Glutamatergic neuron (in vitro differentiated cells): Measurements from ENCODE around the gene SAMD9L. TPM values are rescaled to one million over a fixed set of nuclear protein-coding genes. Genes with fewer than 3 reads are reported as not detected.

Source experiments
- DNase-seq: peaks from one replicate; pipeline ENCODE4 v3.0.0; 2022
- H3K27ac Mint-ChIP-seq: one replicate; pipeline ENCODE4 v1.8.0; 2020; ENCODE audit warnings: mild to moderate bottlenecking, mixed read lengths, inconsistent platforms; ENCODE audit not compliant: unreplicated experiment
- H3K27me3 Mint-ChIP-seq: one replicate; pipeline ENCODE4 v1.8.0; 2020; ENCODE audit warnings: mild to moderate bottlenecking, moderate library complexity, mixed read lengths, inconsistent platforms; ENCODE audit not compliant: unreplicated experiment
- H3K36me3 Mint-ChIP-seq: one replicate; pipeline ENCODE4 v1.8.0; 2020; ENCODE audit warnings: mild to moderate bottlenecking, mixed read lengths, inconsistent platforms; ENCODE audit not compliant: unreplicated experiment
- H3K4me1 Mint-ChIP-seq: one replicate; pipeline ENCODE4 v1.8.0; 2020; ENCODE audit warnings: mild to moderate bottlenecking, low read depth, mixed read lengths, inconsistent platforms; ENCODE audit not compliant: unreplicated experiment
- H3K4me3 Mint-ChIP-seq: one replicate; pipeline ENCODE4 v1.8.0; 2020; ENCODE audit warnings: mild to moderate bottlenecking, mixed read lengths, inconsistent platforms; ENCODE audit not compliant: unreplicated experiment
- H3K9me3 Mint-ChIP-seq: one replicate; pipeline ENCODE4 v1.8.0; 2020; ENCODE audit warnings: mild to moderate bottlenecking, moderate library complexity, mixed read lengths, inconsistent platforms; ENCODE audit not compliant: unreplicated experiment
- long read RNA-seq: library from polyadenylated mRNA; unstranded; transcript quantifications from one replicate; pipeline ENCODE4 v2.0.0, GENCODE V29; 2020; ENCODE audit not compliant: unreplicated experiment
- total RNA-seq: library from RNA; stranded (reverse); fragmentation: NEBNext Ultra II Directional; extraction: Animal tissue kit (Norgen Biotek cat#: 25700); gene quantifications from one replicate; pipeline ENCODE4 v1.2.1, GENCODE V29; 2021; ENCODE audit not compliant: unreplicated experiment
- TF ChIP-seq, protein P1 (sequence below): fragments of 200-600 bp; sonication (generic); IDR thresholded peaks from one replicate; pipeline ENCODE4 v1.5.0; 2021; ENCODE audit not compliant: partially characterized antibody, unreplicated experiment

The SAMD9L gene
- total RNA-seq: not detected
- long read RNA-seq: 0 reads

DNA sequence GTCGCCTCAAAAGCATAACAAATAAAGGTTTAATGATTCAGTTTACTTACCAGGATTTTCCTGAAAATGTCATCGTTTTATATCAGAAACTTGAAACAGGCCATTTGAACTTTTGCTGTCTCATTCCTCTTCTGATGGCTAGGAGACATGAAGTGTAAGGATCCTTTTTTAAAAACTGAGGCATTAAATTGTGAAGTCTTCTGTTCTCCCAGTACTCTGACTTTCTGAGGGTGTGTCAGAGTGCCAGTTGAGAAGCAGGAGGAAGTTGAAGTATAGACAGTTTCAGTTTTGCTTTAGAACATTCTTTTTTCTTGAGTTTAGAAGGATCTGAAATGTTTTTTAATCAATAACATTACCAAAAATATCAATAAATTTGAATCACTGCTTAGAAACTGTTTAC lies at the start of gene SAMD9L:
TSS of gene SAMD9L (minus strand) at position 242 of the 400 bp plus-strand sequence. CDS start 12,414 bp downstream, outside the sequence.
- DNase-seq: no peak
- Mint-ChIP-seq H3K4me3 (no peak within 1 kb of the TSS), H3K36me3 (no peaks in the 10 kb centered on the region), H3K27me3 (peaks cover 2% of the 10 kb centered on the region), H3K27ac (no peak within 1 kb of the TSS), H3K4me1 (no peaks in the 10 kb centered on the region), H3K9me3 (no peaks in the 10 kb centered on the region)
- TF ChIP-seq, protein P1, sequence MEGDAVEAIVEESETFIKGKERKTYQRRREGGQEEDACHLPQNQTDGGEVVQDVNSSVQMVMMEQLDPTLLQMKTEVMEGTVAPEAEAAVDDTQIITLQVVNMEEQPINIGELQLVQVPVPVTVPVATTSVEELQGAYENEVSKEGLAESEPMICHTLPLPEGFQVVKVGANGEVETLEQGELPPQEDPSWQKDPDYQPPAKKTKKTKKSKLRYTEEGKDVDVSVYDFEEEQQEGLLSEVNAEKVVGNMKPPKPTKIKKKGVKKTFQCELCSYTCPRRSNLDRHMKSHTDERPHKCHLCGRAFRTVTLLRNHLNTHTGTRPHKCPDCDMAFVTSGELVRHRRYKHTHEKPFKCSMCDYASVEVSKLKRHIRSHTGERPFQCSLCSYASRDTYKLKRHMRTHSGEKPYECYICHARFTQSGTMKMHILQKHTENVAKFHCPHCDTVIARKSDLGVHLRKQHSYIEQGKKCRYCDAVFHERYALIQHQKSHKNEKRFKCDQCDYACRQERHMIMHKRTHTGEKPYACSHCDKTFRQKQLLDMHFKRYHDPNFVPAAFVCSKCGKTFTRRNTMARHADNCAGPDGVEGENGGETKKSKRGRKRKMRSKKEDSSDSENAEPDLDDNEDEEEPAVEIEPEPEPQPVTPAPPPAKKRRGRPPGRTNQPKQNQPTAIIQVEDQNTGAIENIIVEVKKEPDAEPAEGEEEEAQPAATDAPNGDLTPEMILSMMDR: no peak

DNA sequence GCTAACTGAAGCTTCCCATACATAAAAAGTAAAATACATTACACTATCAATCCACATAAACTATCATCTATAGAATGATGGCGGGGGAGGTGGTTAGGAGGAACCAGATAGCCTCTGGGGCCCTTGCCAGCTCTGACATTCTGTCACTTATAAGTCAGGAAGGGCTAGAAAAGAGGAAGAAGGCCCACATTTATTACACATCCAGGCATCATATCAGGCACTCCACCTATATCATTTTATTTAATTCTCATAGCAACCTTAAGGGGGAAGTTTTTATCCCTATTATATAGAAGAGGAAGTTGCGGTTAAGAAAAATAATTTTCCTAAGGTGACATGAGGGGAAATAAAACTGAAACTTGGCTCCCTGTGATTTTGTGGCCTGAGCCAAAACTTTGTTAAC lies 48.2 kb upstream of the SAMD9L start:
- no peaks in the 10 kb centered on the region for H3K9me3 Mint-ChIP-seq
- TF ChIP-seq, protein P1: no peak
- no peak overlapping the region for H3K27ac Mint-ChIP-seq
- DNase-seq: no peak
- H3K4me3 Mint-ChIP-seq: no peak overlapping the region
- no peaks in the 10 kb centered on the region for H3K4me1 Mint-ChIP-seq
- H3K27me3 Mint-ChIP-seq: no peaks in the 10 kb centered on the region
- H3K36me3 Mint-ChIP-seq: no peaks in the 10 kb centered on the region

DNA sequence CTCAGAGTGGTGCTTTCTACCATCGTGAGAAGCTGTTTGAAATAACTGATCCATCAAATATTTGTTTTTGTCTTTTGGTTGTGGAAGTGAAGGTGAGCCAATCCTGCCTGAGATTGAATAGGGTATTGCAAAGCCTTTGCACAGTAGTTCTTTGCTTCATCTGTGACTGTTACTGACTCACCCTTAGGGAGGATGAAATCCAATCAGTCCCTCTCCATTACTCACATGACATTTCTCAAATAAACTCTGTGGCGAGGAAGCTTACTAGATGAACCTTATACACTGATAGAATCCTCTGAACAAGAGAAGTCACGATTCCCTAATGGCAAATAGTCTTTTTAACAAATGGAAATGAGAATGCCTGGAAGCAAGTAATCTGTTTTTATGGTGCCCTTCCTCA lies 46.2 kb upstream of the SAMD9L start:
- H3K27me3 Mint-ChIP-seq: no peaks in the 10 kb centered on the region
- no peak for DNase-seq
- no peaks in the 10 kb centered on the region for H3K4me1 Mint-ChIP-seq
- H3K9me3 Mint-ChIP-seq: no peaks in the 10 kb centered on the region
- H3K36me3 Mint-ChIP-seq: no peaks in the 10 kb centered on the region
- TF ChIP-seq, protein P1: no peak
- no peak overlapping the region for H3K27ac Mint-ChIP-seq
- no peak overlapping the region for H3K4me3 Mint-ChIP-seq

DNA sequence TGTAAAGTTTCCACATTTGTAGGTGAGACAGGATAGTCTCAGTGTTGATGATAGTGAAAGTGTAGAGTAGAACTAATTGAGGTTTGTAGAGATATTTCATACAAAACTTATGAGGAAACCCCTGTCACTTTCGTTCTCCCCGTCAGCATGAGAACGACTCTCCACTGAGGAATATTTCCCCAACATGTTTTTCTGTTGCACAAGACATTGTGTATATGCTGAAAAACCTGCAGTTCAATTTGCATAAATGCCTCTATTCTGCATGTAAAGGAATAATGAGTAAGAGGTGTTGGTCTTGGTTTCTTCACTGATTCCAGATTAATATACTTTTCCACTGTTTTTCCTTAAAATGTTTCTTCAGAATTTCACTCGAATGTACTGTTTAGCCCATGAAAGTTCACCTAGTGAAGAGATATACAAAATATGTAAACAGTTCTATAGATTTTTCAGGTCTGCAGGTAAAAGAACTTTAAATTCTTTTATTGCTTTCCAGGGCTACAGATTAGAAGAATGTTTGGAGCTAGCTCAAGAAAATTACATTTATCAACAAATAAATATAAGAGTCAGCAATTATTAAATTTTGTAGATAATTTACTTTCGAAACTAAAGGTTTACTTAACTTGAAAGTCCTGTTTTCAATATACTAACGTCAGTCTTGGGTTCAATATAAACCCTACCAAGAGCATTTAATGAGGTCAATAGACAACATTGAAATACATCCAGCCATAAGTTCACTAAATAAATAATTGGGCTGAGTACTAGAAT lies 40.9 kb upstream of the SAMD9L start:
- H3K4me1 Mint-ChIP-seq: no peaks in the 10 kb centered on the region
- H3K9me3 Mint-ChIP-seq: no peaks in the 10 kb centered on the region
- no peaks in the 10 kb centered on the region for H3K27me3 Mint-ChIP-seq
- TF ChIP-seq, protein P1: no peak
- H3K27ac Mint-ChIP-seq: no peak overlapping the region
- H3K36me3 Mint-ChIP-seq: no peaks in the 10 kb centered on the region
- DNase-seq: no peak
- H3K4me3 Mint-ChIP-seq: no peak overlapping the region

DNA sequence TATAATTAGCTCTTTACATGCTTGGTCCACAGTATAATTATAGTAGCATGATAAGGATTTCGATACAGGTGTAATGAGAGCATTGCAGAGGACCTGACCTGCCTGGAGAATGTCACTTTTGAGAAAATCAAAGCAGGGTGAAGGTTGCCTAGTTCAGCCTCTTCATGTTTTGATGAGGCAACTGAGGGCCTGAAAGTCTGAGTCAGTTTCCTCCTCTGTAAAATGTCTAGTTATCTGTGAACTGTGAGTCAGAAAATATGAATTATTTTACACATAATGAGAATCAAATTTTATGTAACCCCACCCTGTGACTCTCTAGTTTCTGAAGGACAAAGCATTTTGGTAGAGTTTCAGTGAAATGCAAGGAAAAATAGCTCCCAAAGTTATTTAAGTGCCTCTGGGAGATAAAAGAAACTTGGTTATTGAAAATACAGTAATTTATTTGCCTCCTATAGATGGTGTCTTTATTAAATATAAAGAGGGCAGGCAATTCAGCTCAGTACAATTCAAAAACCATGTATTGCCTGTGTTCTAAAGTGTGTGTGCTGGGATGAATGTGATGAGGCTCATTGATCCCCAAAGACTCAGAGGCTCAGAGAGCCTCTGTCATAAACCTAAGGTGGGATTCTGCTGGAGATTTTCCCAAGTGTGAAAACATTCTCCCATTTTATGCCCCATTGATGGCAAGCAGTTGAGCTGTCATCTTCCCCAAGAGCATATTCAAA lies 37.3 kb upstream of the SAMD9L start:
- Mint-ChIP-seq H3K9me3 (no peaks in the 10 kb centered on the region), H3K4me3 (no peak overlapping the region), H3K27me3 (no peaks in the 10 kb centered on the region), H3K36me3 (no peaks in the 10 kb centered on the region), H3K27ac (no peak overlapping the region), H3K4me1 (no peaks in the 10 kb centered on the region)
- TF ChIP-seq, protein P1: no peak
- DNase-seq: no peak
